ENCODE measurements around the gene RAB11FIP3. TPM values are rescaled to one million over a fixed set of nuclear protein-coding genes. Genes with fewer than 3 reads are reported as not detected.

The RAB11FIP3 gene
- total and polyA plus RNA-seq, 10 of the 15 experiments (the other 5 are each of a cell fraction or from before 2014, with no cell fraction given), result 1.2 to 27.3 (median 7.7) TPM

GRCh38 chr16:381789-382717, 43.4 kb upstream of the RAB11FIP3 start, which contains the start of gene PGAP6 (continued):
- TF ChIP-seq NBN (IDR thresholded peaks at IDR 0.05) (no peak), SMAD5 (IDR thresholded peaks at IDR 0.05; ENCODE audit: low read depth) (no peak), MYB (IDR thresholded peaks at IDR 0.05; ENCODE audit: borderline replicate concordance, low read depth, low read length) (no peak), BCL11A (IDR thresholded peaks at IDR 0.05; ENCODE audit: low read depth, low read length) (no peak), CHD1 (IDR thresholded peaks at IDR 0.05; ENCODE audit: low read depth, low read length) (0 out of 2 replicates have a peak, but pooled peaks have one; percentile 13), POU2F2 (IDR thresholded peaks at IDR 0.05; ENCODE audit: borderline replicate concordance, low read depth, low read length) (no peak), BMI1 (IDR thresholded peaks at IDR 0.05; ENCODE audit: borderline replicate concordance) (no peak), KDM1A (IDR thresholded peaks at IDR 0.05; ENCODE audit: borderline replicate concordance) (no peak), IRF4 (IDR thresholded peaks at IDR 0.05; ENCODE audit: low read depth, low read length) (no peak), KAT2A (conservative IDR thresholded peaks at IDR 0.05; ENCODE audit: control insufficient read depth, low read depth, low read length) (no peak), EED (IDR thresholded peaks at IDR 0.05; ENCODE audit: low read depth) (no peak), ZNF687 (IDR thresholded peaks at IDR 0.05) (no peak), E4F1 (IDR thresholded peaks at IDR 0.05; ENCODE audit: borderline replicate concordance, partially characterized antibody) (no peak), SPI1 (IDR thresholded peaks at IDR 0.05; ENCODE audit: borderline replicate concordance, insufficient read depth, low read depth, low read length) (peak; percentile 14; the same call in 1 of the 2 replicates), HSF1 (IDR thresholded peaks at IDR 0.05; ENCODE audit: low read depth, low read length) (no peak), NKRF (conservative IDR thresholded peaks at IDR 0.05) (peak; percentile 69), SP1 (IDR thresholded peaks at IDR 0.05; ENCODE audit: low read depth, low read length) (no peak), LARP7 (IDR thresholded peaks at IDR 0.05) (peak; percentile 95)
